Measurements from ENCODE around the gene DNM3. TPM values are rescaled to one million over a fixed set of nuclear protein-coding genes. Genes with fewer than 3 reads are reported as not detected.

The DNM3 gene
- total and polyA plus RNA-seq, 2 experiments from 2014 or later = 5.2 to 12.2 TPM

DNA sequence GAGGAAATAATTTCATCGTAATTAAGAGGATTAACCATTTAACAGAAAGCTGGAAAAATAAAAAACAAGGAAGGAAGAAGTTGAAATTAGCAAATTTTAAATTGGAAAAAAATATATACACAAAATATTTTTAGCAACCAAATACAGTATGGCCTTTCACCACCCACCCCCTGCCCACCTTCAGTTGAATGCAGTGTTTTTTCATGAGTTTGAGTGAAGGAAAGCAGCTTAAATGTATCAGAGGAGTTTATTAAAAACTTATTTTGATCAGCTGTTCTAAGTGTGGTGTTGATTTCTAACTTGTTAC is 249.2 kb downstream of the DNM3 start:
- no peak overlapping the region for H3K4me2 ChIP-seq

More for the DNA sequence above, 249.2 kb downstream of the DNM3 start:
- no peak for DNase-seq (ENCODE audit: low spot score)
- Mint-ChIP-seq H3K4me1 (peaks cover 32% of the 10 kb centered on the region), H3K9me3 (no peaks in the 10 kb centered on the region), H3K27me3 (ENCODE audit: insufficient read depth, low read depth, poor library complexity) (no peaks in the 10 kb centered on the region), H3K4me3 (no peak overlapping the region), H3K36me3 (ENCODE audit: low read depth) (no peaks in the 10 kb centered on the region), H3K27ac (no peak overlapping the region)
- Histone ChIP-seq H3K27ac (ENCODE audit: low read depth) (no peak overlapping the region), H3F3A (replicated peaks; ENCODE audit: low read depth) (no peaks in the 10 kb centered on the region), H3K4me1 (ENCODE audit: insufficient read depth) (peaks cover 13% of the 10 kb centered on the region; the same call in 1 of the 2 replicates), H3K27me3 (ENCODE audit: insufficient read depth) (no peaks in the 10 kb centered on the region), H4K20me1 (replicated peaks; ENCODE audit: insufficient read depth) (no peaks in the 10 kb centered on the region), H3K79me2 (replicated peaks; ENCODE audit: insufficient read depth) (no peaks in the 10 kb centered on the region), H3K9me2 (ENCODE audit: insufficient read depth) (no peaks in the 10 kb centered on the region), H3K4me3 (no peak overlapping the region), H3K36me3 (ENCODE audit: insufficient read depth) (no peaks in the 10 kb centered on the region), H2AFZ (no peak overlapping the region)
- TF ChIP-seq EZH2phosphoT487 (IDR thresholded peaks at IDR 0.05; ENCODE audit: unreplicated experiment) (no peak), NANOG (IDR thresholded peaks at IDR 0.05; ENCODE audit: borderline replicate concordance) (no peak), ZNF331 (CRISPR knock-in tag; IDR thresholded peaks at IDR 0.05; ENCODE audit: low read depth) (no peak), EZH2 (IDR thresholded peaks at IDR 0.05; ENCODE audit: low read depth, unreplicated experiment) (no peak), CREB1 (CRISPR knock-in tag; IDR thresholded peaks at IDR 0.05; ENCODE audit: low read depth) (no peak), JUNB (IDR thresholded peaks at IDR 0.05; ENCODE audit: unreplicated experiment) (no peak), ZNF114 (CRISPR knock-in tag; IDR thresholded peaks at IDR 0.05) (no peak), POLR2AphosphoS5 (IDR thresholded peaks at IDR 0.05; ENCODE audit: low read depth) (no peak), STAT1 (IDR thresholded peaks at IDR 0.05; ENCODE audit: unreplicated experiment) (no peak)
- TF ChIP-seq, protein P1, sequence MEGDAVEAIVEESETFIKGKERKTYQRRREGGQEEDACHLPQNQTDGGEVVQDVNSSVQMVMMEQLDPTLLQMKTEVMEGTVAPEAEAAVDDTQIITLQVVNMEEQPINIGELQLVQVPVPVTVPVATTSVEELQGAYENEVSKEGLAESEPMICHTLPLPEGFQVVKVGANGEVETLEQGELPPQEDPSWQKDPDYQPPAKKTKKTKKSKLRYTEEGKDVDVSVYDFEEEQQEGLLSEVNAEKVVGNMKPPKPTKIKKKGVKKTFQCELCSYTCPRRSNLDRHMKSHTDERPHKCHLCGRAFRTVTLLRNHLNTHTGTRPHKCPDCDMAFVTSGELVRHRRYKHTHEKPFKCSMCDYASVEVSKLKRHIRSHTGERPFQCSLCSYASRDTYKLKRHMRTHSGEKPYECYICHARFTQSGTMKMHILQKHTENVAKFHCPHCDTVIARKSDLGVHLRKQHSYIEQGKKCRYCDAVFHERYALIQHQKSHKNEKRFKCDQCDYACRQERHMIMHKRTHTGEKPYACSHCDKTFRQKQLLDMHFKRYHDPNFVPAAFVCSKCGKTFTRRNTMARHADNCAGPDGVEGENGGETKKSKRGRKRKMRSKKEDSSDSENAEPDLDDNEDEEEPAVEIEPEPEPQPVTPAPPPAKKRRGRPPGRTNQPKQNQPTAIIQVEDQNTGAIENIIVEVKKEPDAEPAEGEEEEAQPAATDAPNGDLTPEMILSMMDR (conservative IDR thresholded peaks at IDR 0.05; ENCODE audit: low read depth in 2 of 2) = no peak
- TF ChIP-seq, protein P2, sequence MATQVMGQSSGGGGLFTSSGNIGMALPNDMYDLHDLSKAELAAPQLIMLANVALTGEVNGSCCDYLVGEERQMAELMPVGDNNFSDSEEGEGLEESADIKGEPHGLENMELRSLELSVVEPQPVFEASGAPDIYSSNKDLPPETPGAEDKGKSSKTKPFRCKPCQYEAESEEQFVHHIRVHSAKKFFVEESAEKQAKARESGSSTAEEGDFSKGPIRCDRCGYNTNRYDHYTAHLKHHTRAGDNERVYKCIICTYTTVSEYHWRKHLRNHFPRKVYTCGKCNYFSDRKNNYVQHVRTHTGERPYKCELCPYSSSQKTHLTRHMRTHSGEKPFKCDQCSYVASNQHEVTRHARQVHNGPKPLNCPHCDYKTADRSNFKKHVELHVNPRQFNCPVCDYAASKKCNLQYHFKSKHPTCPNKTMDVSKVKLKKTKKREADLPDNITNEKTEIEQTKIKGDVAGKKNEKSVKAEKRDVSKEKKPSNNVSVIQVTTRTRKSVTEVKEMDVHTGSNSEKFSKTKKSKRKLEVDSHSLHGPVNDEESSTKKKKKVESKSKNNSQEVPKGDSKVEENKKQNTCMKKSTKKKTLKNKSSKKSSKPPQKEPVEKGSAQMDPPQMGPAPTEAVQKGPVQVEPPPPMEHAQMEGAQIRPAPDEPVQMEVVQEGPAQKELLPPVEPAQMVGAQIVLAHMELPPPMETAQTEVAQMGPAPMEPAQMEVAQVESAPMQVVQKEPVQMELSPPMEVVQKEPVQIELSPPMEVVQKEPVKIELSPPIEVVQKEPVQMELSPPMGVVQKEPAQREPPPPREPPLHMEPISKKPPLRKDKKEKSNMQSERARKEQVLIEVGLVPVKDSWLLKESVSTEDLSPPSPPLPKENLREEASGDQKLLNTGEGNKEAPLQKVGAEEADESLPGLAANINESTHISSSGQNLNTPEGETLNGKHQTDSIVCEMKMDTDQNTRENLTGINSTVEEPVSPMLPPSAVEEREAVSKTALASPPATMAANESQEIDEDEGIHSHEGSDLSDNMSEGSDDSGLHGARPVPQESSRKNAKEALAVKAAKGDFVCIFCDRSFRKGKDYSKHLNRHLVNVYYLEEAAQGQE (IDR thresholded peaks at IDR 0.05; ENCODE audit: unreplicated experiment) = no peak
- TF ChIP-seq, protein P3, sequence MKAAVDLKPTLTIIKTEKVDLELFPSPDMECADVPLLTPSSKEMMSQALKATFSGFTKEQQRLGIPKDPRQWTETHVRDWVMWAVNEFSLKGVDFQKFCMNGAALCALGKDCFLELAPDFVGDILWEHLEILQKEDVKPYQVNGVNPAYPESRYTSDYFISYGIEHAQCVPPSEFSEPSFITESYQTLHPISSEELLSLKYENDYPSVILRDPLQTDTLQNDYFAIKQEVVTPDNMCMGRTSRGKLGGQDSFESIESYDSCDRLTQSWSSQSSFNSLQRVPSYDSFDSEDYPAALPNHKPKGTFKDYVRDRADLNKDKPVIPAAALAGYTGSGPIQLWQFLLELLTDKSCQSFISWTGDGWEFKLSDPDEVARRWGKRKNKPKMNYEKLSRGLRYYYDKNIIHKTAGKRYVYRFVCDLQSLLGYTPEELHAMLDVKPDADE (IDR thresholded peaks at IDR 0.05) = no peak
- TF ChIP-seq, protein P4, sequence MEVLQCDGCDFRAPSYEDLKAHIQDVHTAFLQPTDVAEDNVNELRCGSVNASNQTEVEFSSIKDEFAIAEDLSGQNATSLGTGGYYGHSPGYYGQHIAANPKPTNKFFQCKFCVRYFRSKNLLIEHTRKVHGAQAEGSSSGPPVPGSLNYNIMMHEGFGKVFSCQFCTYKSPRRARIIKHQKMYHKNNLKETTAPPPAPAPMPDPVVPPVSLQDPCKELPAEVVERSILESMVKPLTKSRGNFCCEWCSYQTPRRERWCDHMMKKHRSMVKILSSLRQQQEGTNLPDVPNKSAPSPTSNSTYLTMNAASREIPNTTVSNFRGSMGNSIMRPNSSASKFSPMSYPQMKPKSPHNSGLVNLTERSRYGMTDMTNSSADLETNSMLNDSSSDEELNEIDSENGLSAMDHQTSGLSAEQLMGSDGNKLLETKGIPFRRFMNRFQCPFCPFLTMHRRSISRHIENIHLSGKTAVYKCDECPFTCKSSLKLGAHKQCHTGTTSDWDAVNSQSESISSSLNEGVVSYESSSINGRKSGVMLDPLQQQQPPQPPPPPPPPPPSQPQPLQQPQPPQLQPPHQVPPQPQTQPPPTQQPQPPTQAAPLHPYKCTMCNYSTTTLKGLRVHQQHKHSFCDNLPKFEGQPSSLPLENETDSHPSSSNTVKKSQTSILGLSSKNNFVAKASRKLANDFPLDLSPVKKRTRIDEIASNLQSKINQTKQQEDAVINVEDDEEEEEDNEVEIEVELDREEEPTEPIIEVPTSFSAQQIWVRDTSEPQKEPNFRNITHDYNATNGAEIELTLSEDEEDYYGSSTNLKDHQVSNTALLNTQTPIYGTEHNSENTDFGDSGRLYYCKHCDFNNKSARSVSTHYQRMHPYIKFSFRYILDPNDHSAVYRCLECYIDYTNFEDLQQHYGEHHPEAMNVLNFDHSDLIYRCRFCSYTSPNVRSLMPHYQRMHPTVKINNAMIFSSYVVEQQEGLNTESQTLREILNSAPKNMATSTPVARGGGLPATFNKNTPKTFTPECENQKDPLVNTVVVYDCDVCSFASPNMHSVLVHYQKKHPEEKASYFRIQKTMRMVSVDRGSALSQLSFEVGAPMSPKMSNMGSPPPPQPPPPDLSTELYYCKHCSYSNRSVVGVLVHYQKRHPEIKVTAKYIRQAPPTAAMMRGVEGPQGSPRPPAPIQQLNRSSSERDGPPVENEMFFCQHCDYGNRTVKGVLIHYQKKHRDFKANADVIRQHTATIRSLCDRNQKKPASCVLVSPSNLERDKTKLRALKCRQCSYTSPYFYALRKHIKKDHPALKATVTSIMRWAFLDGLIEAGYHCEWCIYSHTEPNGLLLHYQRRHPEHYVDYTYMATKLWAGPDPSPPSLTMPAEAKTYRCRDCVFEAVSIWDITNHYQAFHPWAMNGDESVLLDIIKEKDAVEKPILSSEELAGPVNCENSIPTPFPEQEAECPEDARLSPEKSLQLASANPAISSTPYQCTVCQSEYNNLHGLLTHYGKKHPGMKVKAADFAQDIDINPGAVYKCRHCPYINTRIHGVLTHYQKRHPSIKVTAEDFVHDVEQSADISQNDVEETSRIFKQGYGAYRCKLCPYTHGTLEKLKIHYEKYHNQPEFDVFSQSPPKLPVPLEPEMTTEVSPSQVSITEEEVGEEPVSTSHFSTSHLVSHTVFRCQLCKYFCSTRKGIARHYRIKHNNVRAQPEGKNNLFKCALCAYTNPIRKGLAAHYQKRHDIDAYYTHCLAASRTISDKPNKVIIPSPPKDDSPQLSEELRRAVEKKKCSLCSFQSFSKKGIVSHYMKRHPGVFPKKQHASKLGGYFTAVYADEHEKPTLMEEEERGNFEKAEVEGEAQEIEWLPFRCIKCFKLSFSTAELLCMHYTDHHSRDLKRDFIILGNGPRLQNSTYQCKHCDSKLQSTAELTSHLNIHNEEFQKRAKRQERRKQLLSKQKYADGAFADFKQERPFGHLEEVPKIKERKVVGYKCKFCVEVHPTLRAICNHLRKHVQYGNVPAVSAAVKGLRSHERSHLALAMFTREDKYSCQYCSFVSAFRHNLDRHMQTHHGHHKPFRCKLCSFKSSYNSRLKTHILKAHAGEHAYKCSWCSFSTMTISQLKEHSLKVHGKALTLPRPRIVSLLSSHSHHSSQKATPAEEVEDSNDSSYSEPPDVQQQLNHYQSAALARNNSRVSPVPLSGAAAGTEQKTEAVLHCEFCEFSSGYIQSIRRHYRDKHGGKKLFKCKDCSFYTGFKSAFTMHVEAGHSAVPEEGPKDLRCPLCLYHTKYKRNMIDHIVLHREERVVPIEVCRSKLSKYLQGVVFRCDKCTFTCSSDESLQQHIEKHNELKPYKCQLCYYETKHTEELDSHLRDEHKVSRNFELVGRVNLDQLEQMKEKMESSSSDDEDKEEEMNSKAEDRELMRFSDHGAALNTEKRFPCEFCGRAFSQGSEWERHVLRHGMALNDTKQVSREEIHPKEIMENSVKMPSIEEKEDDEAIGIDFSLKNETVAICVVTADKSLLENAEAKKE (CRISPR knock-in tag; IDR thresholded peaks at IDR 0.05) = no peak
- ATAC-seq = no peak
